Measurements from ENCODE around the gene EXOC3L1.

The EXOC3L1 gene

GRCh38 chr16:67213197-67214019 lies 23.5 kb upstream of the EXOC3L1 start:
- Histone ChIP-seq H3K9ac (ENCODE audit: low read depth, low read length) (no peak overlapping the region), H3K36me3 (ENCODE audit: control insufficient read depth, insufficient read depth, low read length) (no peaks in the 10 kb centered on the region), H3K27me3 (ENCODE audit: control insufficient read depth, insufficient read depth, low read length) (peaks cover 8% of the 10 kb centered on the region), H3K9me3 (ENCODE audit: control insufficient read depth, insufficient read depth, low read length) (no peaks in the 10 kb centered on the region), H3K27ac (ENCODE audit: low read depth, low read length) (no peak overlapping the region), H3K4me3 (ENCODE audit: low read depth, low read length) (no peak overlapping the region), H3K4me1 (ENCODE audit: control insufficient read depth, insufficient read depth, low read length) (no peaks in the 10 kb centered on the region)

- Histone ChIP-seq H3K9me3 (ENCODE audit: control insufficient read depth, insufficient read depth, low read length) (no peaks in the 10 kb centered on the region), H3K4me1 (ENCODE audit: control insufficient read depth, insufficient read depth, low read length) (no peaks in the 10 kb centered on the region), H3K9ac (ENCODE audit: low read depth, low read length) (no peak overlapping the region), H3K27ac (ENCODE audit: low read depth, low read length) (no peak overlapping the region), H3K36me3 (ENCODE audit: control insufficient read depth, insufficient read depth, low read length) (no peaks in the 10 kb centered on the region), H3K4me3 (ENCODE audit: low read depth, low read length) (no peak overlapping the region), H3K27me3 (ENCODE audit: control insufficient read depth, insufficient read depth, low read length) (peaks cover 8% of the 10 kb centered on the region)
Observed at GRCh38 chr16:67212766-67213165, 22.8 kb upstream of the EXOC3L1 start.

GRCh38 chr16:67211674-67212073 lies 21.7 kb upstream of the EXOC3L1 start:
- no peak overlapping the region for H3K9ac ChIP-seq (ENCODE audit: low read depth, low read length)
- no peaks in the 10 kb centered on the region for H3K36me3 ChIP-seq (ENCODE audit: control insufficient read depth, insufficient read depth, low read length)
- H3K4me3 ChIP-seq (ENCODE audit: low read depth, low read length) = no peak overlapping the region
- peaks cover 5% of the 10 kb centered on the region; the same call in 1 of the 2 replicates for H3K4me1 ChIP-seq (ENCODE audit: control insufficient read depth, insufficient read depth, low read length)
- H3K9me3 ChIP-seq (ENCODE audit: control insufficient read depth, insufficient read depth, low read length) = no peaks in the 10 kb centered on the region
- peaks cover 8% of the 10 kb centered on the region for H3K27me3 ChIP-seq (ENCODE audit: control insufficient read depth, insufficient read depth, low read length)
- no peak overlapping the region for H3K27ac ChIP-seq (ENCODE audit: low read depth, low read length)

- no peaks in the 10 kb centered on the region for H3K36me3 ChIP-seq (ENCODE audit: control insufficient read depth, insufficient read depth, low read length)
- no peaks in the 10 kb centered on the region for H3K9me3 ChIP-seq (ENCODE audit: control insufficient read depth, insufficient read depth, low read length)
- H3K27me3 ChIP-seq (ENCODE audit: control insufficient read depth, insufficient read depth, low read length) = peaks cover 8% of the 10 kb centered on the region
- no peak overlapping the region for H3K9ac ChIP-seq (ENCODE audit: low read depth, low read length)
- no peak overlapping the region for H3K4me3 ChIP-seq (ENCODE audit: low read depth, low read length)
- peaks cover 5% of the 10 kb centered on the region; the same call in 1 of the 2 replicates for H3K4me1 ChIP-seq (ENCODE audit: control insufficient read depth, insufficient read depth, low read length)
- H3K27ac ChIP-seq (ENCODE audit: low read depth, low read length) = no peak overlapping the region
Observed at GRCh38 chr16:67210069-67210937, 20.4 kb upstream of the EXOC3L1 start.

- Histone ChIP-seq H3K27me3 (ENCODE audit: control insufficient read depth, insufficient read depth, low read length) (peaks cover 8% of the 10 kb centered on the region), H3K9me3 (ENCODE audit: control insufficient read depth, insufficient read depth, low read length) (no peaks in the 10 kb centered on the region), H3K36me3 (ENCODE audit: control insufficient read depth, insufficient read depth, low read length) (no peaks in the 10 kb centered on the region), H3K4me1 (ENCODE audit: control insufficient read depth, insufficient read depth, low read length) (peaks cover 5% of the 10 kb centered on the region; the same call in 1 of the 2 replicates), H3K4me3 (ENCODE audit: low read depth, low read length) (no peak overlapping the region), H3K27ac (ENCODE audit: low read depth, low read length) (no peak overlapping the region), H3K9ac (ENCODE audit: low read depth, low read length) (no peak overlapping the region)
Observed at GRCh38 chr16:67209565-67209964, 19.6 kb upstream of the EXOC3L1 start.

- Histone ChIP-seq H3K27ac (ENCODE audit: low read depth, low read length) (no peak overlapping the region), H3K4me1 (ENCODE audit: control insufficient read depth, insufficient read depth, low read length) (peaks cover 5% of the 10 kb centered on the region; the same call in 1 of the 2 replicates), H3K4me3 (ENCODE audit: low read depth, low read length) (no peak overlapping the region), H3K9me3 (ENCODE audit: control insufficient read depth, insufficient read depth, low read length) (no peaks in the 10 kb centered on the region), H3K36me3 (ENCODE audit: control insufficient read depth, insufficient read depth, low read length) (no peaks in the 10 kb centered on the region), H3K27me3 (ENCODE audit: control insufficient read depth, insufficient read depth, low read length) (peaks cover 8% of the 10 kb centered on the region), H3K9ac (ENCODE audit: low read depth, low read length) (no peak overlapping the region)
Observed at GRCh38 chr16:67208154-67208896, 18.4 kb upstream of the EXOC3L1 start.

- H3K36me3 ChIP-seq (ENCODE audit: control insufficient read depth, insufficient read depth, low read length) = 0 out of 2 replicates have a peak, but pooled peaks cover 3% of the 10 kb centered on the region
- no peak overlapping the region for H3K4me3 ChIP-seq (ENCODE audit: low read depth, low read length)
- H3K9me3 ChIP-seq (ENCODE audit: control insufficient read depth, insufficient read depth, low read length) = no peaks in the 10 kb centered on the region
- no peak overlapping the region for H3K27ac ChIP-seq (ENCODE audit: low read depth, low read length)
- peaks cover 5% of the 10 kb centered on the region for H3K27me3 ChIP-seq (ENCODE audit: control insufficient read depth, insufficient read depth, low read length)
- no peak overlapping the region for H3K9ac ChIP-seq (ENCODE audit: low read depth, low read length)
- peaks cover 5% of the 10 kb centered on the region; the same call in 1 of the 2 replicates for H3K4me1 ChIP-seq (ENCODE audit: control insufficient read depth, insufficient read depth, low read length)
Observed at GRCh38 chr16:67207249-67208091, 17.5 kb upstream of the EXOC3L1 start.

- H3K27me3 ChIP-seq (ENCODE audit: control insufficient read depth, insufficient read depth, low read length) = peaks cover 5% of the 10 kb centered on the region
- no peak overlapping the region for H3K4me3 ChIP-seq (ENCODE audit: low read depth, low read length)
- no peak overlapping the region for H3K27ac ChIP-seq (ENCODE audit: low read depth, low read length)
- no peaks in the 10 kb centered on the region for H3K9me3 ChIP-seq (ENCODE audit: control insufficient read depth, insufficient read depth, low read length)
- H3K9ac ChIP-seq (ENCODE audit: low read depth, low read length) = no peak overlapping the region
- peaks cover 5% of the 10 kb centered on the region; the same call in 1 of the 2 replicates for H3K4me1 ChIP-seq (ENCODE audit: control insufficient read depth, insufficient read depth, low read length)
- H3K36me3 ChIP-seq (ENCODE audit: control insufficient read depth, insufficient read depth, low read length) = peaks cover 6% of the 10 kb centered on the region; the same call in 1 of the 2 replicates
Observed at GRCh38 chr16:67206838-67207248, 16.9 kb upstream of the EXOC3L1 start.

GRCh38 chr16:67206129-67206837 lies 16.3 kb upstream of the EXOC3L1 start:
- peaks cover 11% of the 10 kb centered on the region; the same call in 1 of the 2 replicates for H3K36me3 ChIP-seq (ENCODE audit: control insufficient read depth, insufficient read depth, low read length)
- H3K9ac ChIP-seq (ENCODE audit: low read depth, low read length) = no peak overlapping the region
- no peaks in the 10 kb centered on the region for H3K9me3 ChIP-seq (ENCODE audit: control insufficient read depth, insufficient read depth, low read length)
- H3K4me1 ChIP-seq (ENCODE audit: control insufficient read depth, insufficient read depth, low read length) = peaks cover 5% of the 10 kb centered on the region; the same call in 1 of the 2 replicates
- no peaks in the 10 kb centered on the region for H3K27me3 ChIP-seq (ENCODE audit: control insufficient read depth, insufficient read depth, low read length)
- H3K27ac ChIP-seq (ENCODE audit: low read depth, low read length) = no peak overlapping the region
- no peak overlapping the region for H3K4me3 ChIP-seq (ENCODE audit: low read depth, low read length)
